ENCODE data around the gene CD163. TPM values are rescaled to one million over a fixed set of nuclear protein-coding genes. Genes with fewer than 3 reads are reported as not detected.

Gene CD163
- total RNA-seq, 6 donors from 2014 or later: 267 to 721 (median 394) TPM

GRCh38 chr12:7433276-7433822 lies 70.2 kb downstream of the CD163 start:
- Histone ChIP-seq H3K4me3 (no peak overlapping the region), H3K27me3 (no peaks in the 10 kb centered on the region), H3K9me3 (no peaks in the 10 kb centered on the region), H3K27ac (no peak overlapping the region), H3K36me3 (no peaks in the 10 kb centered on the region), H3K4me1 (no peaks in the 10 kb centered on the region)
- no peak for DNase-seq
- no peak for TF ChIP-seq POLR2AphosphoS5 (IDR thresholded peaks at IDR 0.05)
- TF ChIP-seq POLR2A (IDR thresholded peaks at IDR 0.05): no peak
- TF ChIP-seq CTCF (IDR thresholded peaks at IDR 0.05): no peak
- no peak for ATAC-seq (ENCODE audit: low FRiP score in 2 of 2)
- WGBS, 2 donors: 72 to 78% methylated on average over 6 of the region's 6 CpGs

- no peaks in the 10 kb centered on the region for H3K27me3 ChIP-seq
- H3K4me1 ChIP-seq: no peaks in the 10 kb centered on the region
- WGBS, 2 donors: 86 to 93% methylated on average over 5 of the region's 5 CpGs
- DNase-seq (no peak), ATAC-seq (ENCODE audit: low FRiP score in 2 of 2) (no peak)
- no peak overlapping the region for H3K27ac ChIP-seq
- H3K36me3 ChIP-seq: no peaks in the 10 kb centered on the region
- H3K9me3 ChIP-seq: no peaks in the 10 kb centered on the region
- no peak overlapping the region for H3K4me3 ChIP-seq
- TF ChIP-seq EP300 (IDR thresholded peaks at IDR 0.05) (no peak), CTCF (IDR thresholded peaks at IDR 0.05) (no peak), POLR2A (IDR thresholded peaks at IDR 0.05) (no peak), POLR2AphosphoS5 (IDR thresholded peaks at IDR 0.05) (no peak)
Observed at GRCh38 chr12:7431993-7432685, 71.4 kb downstream of the CD163 start.

Other genes with a start within 250 kb of the CD163 start
- not detected for gene ACSM4, start 199.7 kb downstream of the CD163 start, total RNA-seq
- 10 to 100 TPM in 1 of 6 donors, 1 to 10 TPM in 4, under 1 TPM in 1; 0.59 to 21.0 (median 4.2) TPM for gene CD163L1, start 59.6 kb downstream of the CD163 start, total RNA-seq
- gene APOBEC1, start 162.1 kb upstream of the CD163 start, total RNA-seq: not detected
- gene GDF3, start 192.0 kb upstream of the CD163 start, total RNA-seq: under 1 TPM in 1 of 6 donors, not detected in 5; 0.20 TPM
- not detected for gene DPPA3, start 207.7 kb upstream of the CD163 start, total RNA-seq
- gene CLEC4C, start 243.6 kb upstream of the CD163 start, total RNA-seq: not detected